GM06990 (cell line): ENCODE results near the gene PWWP2A.

Source experiments
- DNase-seq: peaks from one replicate; pipeline ENCODE4 v3.0.0-alpha.2; 2011; ENCODE audit not compliant: insufficient read length; ENCODE audit errors: extremely low read depth
- H3K27me3 ChIP-seq: replicated peaks from 2 replicates; pipeline ENCODE4 v1.6.0; 2011; ENCODE audit warnings: low read length; ENCODE audit not compliant: control insufficient read depth, insufficient read depth
- H3K36me3 ChIP-seq: 2 replicates; pipeline ENCODE4 v1.5.1; 2011; ENCODE audit warnings: low read length; ENCODE audit not compliant: control insufficient read depth, insufficient read depth
- H3K4me3 ChIP-seq: replicated peaks from 2 replicates; pipeline ENCODE4 v1.5.1; 2011; ENCODE audit warnings: low read depth, mild to moderate bottlenecking, control low read depth, low read length
- TF ChIP-seq, protein P1 (sequence below): IDR thresholded peaks from 2 replicates; pipeline ENCODE4 v1.5.1; 2011; ENCODE audit warnings: low read length, control low read depth, mild to moderate bottlenecking, inconsistent platforms; ENCODE audit not compliant: insufficient read depth, poor library complexity, severe bottlenecking

The PWWP2A gene

DNA sequence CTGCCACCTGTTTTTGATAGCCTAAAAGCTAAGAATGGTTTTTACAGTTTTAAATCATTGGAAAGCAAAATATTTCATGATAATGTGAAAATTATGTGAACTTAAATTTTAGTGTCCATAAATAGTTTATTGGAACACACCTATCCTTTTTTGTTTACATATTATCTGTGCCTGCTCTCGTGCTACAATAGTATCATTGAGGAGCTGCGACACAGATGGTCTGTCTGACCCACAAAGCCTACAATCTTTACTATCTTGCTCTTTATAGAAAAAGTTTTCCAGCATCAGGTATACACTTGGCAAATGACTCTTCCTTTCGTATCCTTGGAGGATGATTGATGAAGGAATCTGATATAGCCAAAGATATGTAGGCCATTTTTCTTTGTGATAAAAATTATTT, 70.2 kb downstream of the PWWP2A start:
- no peak overlapping the region for H3K4me3 ChIP-seq
- TF ChIP-seq, protein P1, sequence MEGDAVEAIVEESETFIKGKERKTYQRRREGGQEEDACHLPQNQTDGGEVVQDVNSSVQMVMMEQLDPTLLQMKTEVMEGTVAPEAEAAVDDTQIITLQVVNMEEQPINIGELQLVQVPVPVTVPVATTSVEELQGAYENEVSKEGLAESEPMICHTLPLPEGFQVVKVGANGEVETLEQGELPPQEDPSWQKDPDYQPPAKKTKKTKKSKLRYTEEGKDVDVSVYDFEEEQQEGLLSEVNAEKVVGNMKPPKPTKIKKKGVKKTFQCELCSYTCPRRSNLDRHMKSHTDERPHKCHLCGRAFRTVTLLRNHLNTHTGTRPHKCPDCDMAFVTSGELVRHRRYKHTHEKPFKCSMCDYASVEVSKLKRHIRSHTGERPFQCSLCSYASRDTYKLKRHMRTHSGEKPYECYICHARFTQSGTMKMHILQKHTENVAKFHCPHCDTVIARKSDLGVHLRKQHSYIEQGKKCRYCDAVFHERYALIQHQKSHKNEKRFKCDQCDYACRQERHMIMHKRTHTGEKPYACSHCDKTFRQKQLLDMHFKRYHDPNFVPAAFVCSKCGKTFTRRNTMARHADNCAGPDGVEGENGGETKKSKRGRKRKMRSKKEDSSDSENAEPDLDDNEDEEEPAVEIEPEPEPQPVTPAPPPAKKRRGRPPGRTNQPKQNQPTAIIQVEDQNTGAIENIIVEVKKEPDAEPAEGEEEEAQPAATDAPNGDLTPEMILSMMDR, result no peak
- peaks cover 13% of the 10 kb centered on the region for H3K36me3 ChIP-seq
- DNase-seq, result no peak
- no peaks in the 10 kb centered on the region for H3K27me3 ChIP-seq

DNA sequence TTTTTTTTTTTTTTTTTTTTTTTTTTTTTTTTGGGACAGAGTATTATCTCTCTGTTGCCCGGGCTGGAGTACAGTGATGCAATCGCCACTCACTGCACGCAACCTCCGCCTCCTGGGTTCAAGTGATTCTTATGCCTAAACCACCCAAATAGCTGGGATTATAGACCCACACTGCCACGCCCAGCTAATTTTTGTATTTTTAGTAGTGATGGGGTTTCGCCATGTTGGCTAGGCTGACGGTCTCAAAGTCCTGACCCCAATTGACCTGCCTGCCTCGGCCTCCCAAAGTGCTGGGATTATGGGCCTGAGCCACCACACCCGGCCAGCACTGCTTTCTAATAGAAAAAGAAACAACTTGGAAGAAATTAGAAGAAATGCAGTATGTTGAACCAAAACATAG, 71.1 kb downstream of the PWWP2A start:
- peaks cover 13% of the 10 kb centered on the region for H3K36me3 ChIP-seq
- no peaks in the 10 kb centered on the region for H3K27me3 ChIP-seq
- TF ChIP-seq, protein P1, result no peak
- H3K4me3 ChIP-seq, result no peak overlapping the region
- DNase-seq, result no peak

DNA sequence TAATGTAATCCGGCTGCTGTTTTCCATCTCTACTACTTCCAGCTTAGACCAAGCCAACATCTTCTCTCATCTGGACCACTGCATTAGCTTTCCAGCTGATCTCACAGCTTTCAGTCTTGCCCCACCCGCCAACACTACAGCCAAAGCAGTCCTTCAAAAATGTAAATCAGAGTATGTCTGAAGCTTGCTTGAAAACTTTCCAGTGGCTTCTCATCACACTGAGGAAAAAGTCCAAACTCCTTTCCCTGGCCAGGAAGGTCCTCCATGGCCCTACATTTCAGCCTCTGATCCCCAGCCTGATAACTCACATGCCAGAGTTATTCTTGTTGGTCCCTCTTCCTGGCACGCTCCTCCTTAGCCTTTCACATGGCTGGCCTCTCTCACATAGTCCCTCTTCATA, 71.8 kb downstream of the PWWP2A start:
- TF ChIP-seq, protein P1, result no peak
- Histone ChIP-seq H3K4me3 (no peak overlapping the region), H3K27me3 (no peaks in the 10 kb centered on the region), H3K36me3 (peaks cover 13% of the 10 kb centered on the region)
- no peak for DNase-seq

DNA sequence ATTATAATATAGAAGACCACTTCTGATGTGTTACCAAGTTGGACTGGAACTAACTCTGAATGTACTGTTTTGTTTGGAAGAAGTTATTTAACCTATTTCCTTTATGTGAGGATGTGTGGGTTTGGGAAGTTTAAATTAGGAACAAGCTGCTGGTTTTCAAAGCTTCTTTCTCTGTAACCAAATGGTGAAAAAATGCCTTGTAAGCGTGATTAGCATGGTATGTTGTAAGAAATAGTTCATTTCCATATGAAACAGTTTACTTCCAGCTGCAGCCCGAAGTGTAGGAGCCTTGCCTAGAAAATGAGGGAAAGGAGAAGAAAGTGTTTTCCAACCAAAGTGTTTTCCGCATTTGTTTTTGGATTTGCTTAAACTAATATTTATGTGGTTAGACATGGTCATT, 74.3 kb downstream of the PWWP2A start:
- Histone ChIP-seq H3K36me3 (peaks cover 6% of the 10 kb centered on the region), H3K27me3 (no peaks in the 10 kb centered on the region), H3K4me3 (no peak overlapping the region)
- no peak for DNase-seq
- TF ChIP-seq, protein P1, result no peak

DNA sequence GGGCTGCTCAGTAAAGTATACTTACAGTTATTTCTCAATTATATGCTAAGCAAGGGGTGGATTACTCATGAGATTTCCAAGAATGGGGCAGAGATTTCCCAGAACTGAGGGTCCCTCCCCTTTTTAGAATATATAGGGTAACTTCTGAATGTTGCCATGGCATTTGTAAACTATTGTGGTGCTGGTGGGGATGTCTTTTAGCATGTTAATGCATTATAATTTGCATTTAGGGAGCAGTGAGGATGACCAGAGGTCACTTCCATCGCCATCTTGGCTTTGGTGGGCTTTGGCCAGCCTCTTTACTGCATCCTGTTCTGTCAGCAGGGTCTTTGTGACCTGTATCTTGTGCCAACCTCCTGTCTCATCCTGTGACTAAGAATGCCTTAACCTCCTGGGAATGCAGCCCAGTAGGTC, 74.9 kb downstream of the PWWP2A start:
- H3K27me3 ChIP-seq, result no peaks in the 10 kb centered on the region
- TF ChIP-seq, protein P1, result no peak
- no peak for DNase-seq
- H3K36me3 ChIP-seq, result peaks cover 4% of the 10 kb centered on the region
- H3K4me3 ChIP-seq, result no peak overlapping the region

DNA sequence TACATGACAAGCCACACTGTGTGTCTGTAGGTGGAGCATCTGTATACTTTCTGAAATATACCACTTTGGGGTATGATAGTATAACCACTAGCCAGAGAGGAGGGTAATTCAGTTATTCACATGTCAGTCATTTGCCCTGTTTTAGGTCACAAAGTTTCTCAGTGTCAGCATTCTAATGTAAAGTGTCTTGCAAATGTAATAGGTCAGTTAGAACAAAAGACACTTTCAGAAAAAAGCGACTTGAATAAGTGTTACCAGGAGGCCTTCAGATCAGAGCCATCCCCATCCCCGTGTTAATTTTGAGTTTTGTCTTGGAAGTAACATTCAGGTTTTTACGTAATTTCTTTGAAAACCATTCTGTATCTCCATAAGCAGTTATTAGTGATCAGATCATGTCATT, 76.6 kb downstream of the PWWP2A start:
- H3K27me3 ChIP-seq, result no peaks in the 10 kb centered on the region
- H3K4me3 ChIP-seq, result no peak overlapping the region
- peaks cover 4% of the 10 kb centered on the region for H3K36me3 ChIP-seq
- TF ChIP-seq, protein P1, result no peak
- no peak for DNase-seq
